DMS153 treated with DMSO at 0.1 percent for 48 hours (cell line): ENCODE data around the gene LPCAT1.

Source experiments
- DNase-seq: peaks from one replicate; lab custom pipeline; 2025; ENCODE audit not compliant: unreplicated experiment; lab: John Stamatoyannopoulos, UW

The LPCAT1 gene

DNA sequence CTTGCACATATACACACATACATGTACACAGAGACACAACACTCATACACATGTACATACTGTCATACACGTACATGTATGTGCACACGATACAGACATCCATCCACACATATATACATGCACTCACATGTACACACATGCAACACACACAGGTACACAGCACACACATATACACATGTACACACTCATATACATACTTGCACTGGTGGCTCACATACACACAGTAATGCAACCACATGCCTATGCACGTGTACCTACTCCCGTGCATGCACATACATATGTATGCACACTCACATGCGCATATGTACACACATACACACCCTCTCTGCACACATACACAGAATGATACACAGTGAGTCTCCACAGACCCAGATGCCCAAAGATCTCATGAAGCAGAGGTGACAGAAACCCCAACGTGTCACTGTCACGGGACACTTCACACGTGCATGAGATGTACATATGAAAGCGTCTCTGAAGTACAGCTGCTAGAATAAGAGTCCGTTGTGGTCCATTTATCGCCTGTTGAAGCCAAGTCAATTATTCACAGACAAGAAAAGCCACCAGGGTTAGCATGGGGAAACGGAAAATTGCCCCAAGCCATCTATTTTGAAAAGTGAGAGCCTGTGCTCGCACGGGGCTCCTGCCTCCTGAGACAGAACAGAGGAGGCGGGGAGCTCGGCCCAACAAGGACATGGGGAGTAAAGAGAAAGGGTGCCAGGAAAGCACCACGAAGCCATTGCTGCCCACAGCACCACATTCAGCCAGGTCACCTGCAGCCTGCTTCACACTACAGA, 24.9 kb downstream of the LPCAT1 start:
- no peak for DNase-seq

GRCh38 chr5:1497795-1498622, 25.8 kb downstream of the LPCAT1 start:
- no peak for DNase-seq

GRCh38 chr5:1497242-1497777, 26.4 kb downstream of the LPCAT1 start:
- no peak for DNase-seq

DNA sequence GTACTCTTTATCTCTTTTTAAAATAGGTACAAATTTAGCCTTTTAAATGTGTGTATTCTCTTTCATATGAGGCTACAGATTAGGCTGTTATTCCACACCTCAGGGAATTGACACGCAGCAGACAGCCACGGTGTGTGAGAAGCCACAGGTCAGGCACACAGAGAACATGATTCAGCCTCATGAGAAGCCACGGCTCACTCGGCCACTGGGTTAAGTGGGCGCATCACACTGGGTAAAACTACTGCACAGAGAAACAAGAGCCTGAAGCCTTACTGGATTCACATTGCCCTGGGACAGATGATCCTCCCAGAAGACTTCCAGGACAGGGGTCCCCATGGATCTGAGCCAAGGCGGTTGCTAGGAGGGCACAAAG, 28.2 kb downstream of the LPCAT1 start:
- no peak for DNase-seq

- DNase-seq: no peak
Observed at GRCh38 chr5:1494780-1495524, 28.8 kb downstream of the LPCAT1 start.

DNA sequence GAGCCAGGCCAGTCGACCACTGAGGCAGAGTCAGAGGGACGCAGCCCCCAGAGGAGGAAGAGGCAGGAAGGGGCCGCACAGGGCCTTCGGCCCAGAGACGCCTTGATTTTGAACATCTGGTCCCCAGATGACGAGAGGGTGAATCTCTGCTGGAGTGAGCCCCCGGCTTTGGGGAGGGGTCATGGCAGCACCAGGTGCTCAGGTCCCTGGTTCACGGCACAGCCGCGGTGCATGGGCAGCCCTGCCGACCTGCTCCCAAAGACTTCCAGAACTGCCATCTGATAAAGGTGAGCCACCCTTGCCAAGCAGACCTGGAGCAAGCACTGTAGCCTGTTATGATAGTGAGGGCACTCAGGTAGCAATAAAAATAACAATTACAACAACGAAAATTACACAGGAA, 29.8 kb downstream of the LPCAT1 start:
- DNase-seq: no peak

- no peak for DNase-seq
Observed at GRCh38 chr5:1493413-1493812, 30.3 kb downstream of the LPCAT1 start.

DNA sequence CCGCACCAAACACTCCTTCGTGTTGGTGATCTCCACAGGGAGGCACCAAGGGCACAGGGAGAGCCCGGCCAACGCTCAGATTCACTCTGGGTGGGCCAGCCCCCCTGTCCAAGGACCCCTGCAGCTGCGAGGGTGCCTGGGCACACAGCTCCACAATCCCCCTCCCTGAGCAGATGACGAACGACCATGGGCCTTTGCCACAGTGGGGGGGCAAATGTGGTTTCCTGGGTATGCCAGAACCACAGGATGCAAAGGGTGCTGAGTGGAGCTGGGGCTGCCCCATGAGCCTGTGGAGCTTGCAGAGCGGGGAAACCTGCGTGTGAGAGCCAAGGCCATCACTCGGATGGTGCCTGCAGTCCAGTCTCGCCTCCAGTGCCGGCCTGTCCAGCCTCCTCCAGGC, 31.0 kb downstream of the LPCAT1 start:
- no peak for DNase-seq

DNA sequence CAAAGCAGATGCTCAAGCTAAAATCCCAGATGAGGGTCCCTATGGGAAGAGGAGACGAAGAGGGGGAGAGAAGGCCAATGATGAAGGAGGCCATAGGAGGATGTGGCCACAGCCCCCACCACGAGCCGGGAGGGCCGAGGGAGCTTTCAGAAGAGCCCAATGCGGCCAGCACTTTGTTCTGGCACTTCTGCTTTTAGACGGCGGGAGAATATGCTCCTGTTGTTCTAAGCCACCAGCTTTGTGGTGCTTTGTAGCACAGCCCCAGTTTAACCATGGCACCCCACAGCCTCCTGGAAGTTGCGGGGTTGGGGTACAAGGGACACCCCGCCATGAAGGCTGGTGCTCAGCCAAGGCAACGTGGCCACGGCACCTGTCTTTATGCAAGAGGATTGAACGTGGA, 33.4 kb downstream of the LPCAT1 start:
- DNase-seq: no peak

- DNase-seq: no peak
Observed at GRCh38 chr5:1489754-1490153, 34.0 kb downstream of the LPCAT1 start.

DNA sequence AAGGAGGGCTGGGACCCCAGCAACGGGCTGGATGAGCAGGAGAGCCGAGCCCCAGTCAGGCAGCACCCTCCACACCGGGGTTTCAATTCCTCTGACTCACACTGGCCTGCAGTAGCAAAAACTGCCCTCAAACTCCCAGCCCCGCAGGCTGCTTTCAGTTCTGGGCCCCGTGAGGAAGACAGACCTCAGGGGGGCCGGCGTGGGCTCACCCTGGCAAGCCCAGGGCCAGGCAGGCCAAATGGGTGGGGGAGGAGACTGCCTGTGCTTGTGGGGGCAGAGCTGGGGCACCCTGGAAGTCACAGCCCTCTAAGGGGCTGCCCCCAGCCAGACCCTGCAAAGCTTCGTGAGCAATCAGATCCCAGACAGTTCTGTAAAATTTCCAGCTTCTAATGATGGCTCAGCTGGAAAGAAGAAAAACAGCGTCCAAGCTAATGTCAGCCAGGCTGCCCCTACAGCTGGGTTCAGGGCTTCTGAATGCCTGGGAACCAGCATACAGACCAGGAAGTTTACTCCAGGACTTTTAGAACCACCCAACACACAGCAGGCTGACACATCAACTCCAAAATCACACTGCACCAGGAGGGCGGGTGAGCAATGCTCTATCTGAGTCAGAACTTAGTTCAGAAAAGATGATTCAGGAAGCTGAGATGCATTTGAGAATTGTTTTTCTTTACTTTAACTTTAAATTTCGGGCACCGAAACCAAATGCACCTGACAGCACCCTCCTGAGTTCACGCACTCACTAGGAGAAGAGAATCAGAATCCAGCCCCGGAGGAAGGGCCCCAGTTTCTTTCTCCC, 34.7 kb downstream of the LPCAT1 start:
- no peak for DNase-seq

DNA sequence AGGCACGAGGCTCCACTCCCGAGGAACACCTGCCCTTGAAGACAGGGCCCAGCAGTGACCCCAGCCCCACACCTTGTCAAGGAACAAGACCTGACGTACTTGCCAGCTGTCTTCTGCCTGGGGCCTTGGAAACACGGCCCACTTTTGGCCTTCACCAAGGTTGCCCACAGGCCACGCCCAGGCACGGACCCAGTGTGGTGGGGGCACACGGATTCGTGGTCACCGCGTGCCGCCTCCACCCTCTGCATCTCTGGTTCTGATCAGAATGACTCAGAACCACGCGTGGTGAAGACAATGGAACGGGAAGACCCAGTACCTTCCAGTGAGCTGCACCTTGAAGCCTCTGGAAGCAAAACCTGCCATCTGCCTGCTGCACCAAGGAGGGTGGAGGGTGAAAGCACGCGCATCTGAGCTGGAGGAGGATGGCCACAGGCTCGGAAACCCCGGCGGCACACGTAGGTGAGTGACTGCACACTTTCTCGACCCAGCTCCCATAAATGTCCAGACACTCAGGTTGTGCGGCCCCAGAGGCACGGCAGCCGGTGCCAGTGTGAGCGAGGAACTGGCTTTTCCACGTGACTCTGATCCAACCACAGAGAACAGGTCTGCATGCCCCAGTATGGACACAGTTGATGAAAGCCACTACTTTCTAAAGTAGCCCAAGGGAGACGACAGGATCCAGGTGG, 36.5 kb downstream of the LPCAT1 start:
- DNase-seq: no peak

DNA sequence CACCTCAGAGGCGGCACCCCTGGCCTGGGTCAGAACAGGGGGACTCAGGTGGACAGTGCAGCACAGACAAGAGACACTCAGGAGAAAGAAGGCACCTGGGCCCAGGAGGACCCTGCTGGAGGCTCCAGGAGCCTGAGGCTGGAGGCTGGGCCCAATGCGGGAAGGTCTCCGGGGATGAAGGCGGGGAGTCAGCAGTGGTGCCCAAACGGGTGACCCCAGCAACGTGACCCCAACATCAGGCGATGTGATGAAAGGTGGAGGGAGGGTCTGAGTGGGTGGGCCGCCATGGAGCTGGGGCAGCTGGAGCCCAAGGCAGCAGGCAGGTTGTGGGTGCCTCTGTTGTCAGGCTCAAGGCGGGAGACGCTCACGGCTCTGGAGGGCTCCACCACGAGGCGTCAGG, 37.5 kb downstream of the LPCAT1 start:
- no peak for DNase-seq

- DNase-seq: no peak
Observed at GRCh38 chr5:1485579-1486118, 38.1 kb downstream of the LPCAT1 start.

DNA sequence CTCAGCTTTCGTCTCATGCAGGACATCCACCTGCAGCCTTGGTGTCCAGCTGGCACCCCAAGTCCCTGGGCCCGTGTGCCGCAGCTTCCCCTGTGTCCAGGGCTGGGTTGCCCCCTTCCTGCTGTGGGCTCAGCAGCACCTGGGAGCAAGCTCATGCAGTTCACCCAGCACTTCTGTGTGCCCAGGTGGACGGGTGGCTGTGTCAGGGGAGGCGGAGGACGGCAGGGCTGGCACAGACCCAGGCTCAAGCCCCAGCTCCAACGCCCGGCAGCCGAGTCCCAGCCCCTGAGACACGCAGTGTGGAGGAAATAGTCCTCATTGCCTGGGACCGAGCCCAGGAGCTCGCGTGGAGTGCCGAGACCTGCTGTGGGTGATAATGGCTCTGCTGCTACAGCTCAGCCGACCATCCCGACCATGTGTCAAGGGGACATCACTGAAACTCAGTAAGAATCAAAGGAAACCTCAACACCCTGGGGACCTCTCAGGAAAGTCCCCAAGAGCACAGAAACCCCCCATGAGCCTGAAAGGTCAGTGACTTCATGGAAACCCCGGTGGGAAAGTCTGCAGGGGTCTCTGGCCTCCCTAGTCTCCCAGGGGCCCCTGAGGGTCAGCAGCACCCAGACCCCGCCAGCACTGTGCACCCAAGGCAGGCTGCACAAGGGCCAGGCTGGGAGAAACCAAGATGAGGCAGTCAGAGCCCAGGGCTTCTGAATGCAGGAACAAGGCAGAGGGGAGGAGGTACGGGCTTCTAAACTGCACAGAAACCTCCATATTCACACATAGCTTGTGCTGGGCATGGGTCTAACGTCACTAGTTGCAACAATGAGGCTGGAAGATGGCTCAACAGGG, 38.8 kb downstream of the LPCAT1 start:
- no peak for DNase-seq

DNA sequence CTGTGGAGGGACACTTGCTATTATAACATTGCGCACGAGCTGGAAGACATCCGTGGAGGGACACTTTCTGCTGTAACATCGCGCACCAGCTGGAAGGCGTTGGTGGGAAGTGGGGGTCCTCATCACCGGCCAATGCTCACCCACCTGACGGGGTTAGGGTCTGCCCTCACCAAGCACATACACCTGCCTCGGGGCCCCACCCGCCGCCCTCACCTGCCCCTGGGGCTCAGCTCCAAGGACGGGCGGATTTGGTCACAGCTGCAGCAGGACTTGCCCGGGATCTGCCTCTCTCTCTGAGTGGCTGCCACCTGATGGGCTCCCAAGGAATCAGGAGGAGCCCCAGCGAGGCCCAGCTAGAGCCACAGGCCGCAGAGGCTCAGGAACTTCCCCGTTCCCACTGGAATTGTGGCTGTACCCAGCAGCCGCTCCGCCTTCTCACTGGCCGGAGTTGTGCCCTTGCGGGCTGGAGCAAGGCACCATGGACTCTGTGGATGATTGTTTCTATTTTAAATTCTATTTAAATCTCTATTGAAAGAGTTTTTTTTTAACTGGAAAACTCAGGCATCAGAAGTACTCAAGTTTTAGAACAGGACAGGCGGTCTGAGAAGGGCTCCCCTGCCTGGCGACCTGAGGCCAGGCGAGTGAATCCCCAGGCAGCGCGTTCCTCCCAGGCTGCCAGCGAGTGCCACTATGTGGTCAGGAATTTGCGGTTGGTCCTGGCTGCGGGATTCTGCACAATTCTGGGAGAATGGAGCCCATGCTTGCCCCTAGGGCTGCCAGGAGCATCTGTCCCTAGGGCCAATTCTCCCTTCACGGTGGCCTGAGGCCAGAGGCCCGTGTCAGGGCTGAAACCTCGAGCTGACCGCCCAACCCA, 39.7 kb downstream of the LPCAT1 start:
- no peak for DNase-seq

GRCh38 chr5:1483064-1483463, 40.7 kb downstream of the LPCAT1 start:
- DNase-seq: no peak

DNA sequence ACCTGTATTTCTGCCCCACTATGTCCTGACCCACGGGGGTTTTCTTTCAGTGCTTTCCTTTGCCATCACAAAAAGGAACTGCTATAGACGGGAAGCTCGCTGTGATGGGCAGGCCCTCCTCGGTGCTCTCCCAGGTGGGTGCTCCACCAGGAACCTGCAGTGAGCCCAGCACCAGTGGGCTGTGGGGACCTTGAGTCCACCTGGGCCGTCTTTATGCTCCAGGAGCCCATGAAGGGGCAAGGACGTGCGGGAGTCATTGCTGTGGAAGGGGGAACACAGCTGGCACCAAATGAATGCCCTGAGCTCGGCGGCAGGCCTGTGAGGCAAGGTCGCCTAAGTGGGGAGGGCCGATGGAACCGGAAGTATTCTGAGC, 41.8 kb downstream of the LPCAT1 start:
- DNase-seq: no peak
